ENCODE measurements around the gene DUSP16.
"Not testable (repeated sequence)": the region's sequence is repeated elsewhere in the genome, so short reads cannot be mapped to it uniquely, and the experiment has no call there.

- not testable (repeated sequence) for TF ChIP-seq CTCF, POLR2A, POLR2AphosphoS5 (IDR thresholded peaks at IDR 0.05)
Measured at GRCh38 chr12:12580716-12581115, 18.1 kb upstream of the DUSP16 start.

Measured in transverse colon (tissue), 4 donors.